Uterus (tissue), 4 donors: Measurements from ENCODE around the gene TRAT1. TPM values are rescaled to one million over a fixed set of nuclear protein-coding genes. Genes with fewer than 3 reads are reported as not detected.

Source experiments
- DNase-seq, 2 donors: peaks; one replicate each; pipeline ENCODE4 v3.0.0-alpha.2; 2019 to 2020
- H3K27ac ChIP-seq, 2 donors: fragments of 200-600 bp; sonication (generic); 1 replicate in 1 of 2; 2 replicates in 1 of 2; pipeline ENCODE4 v1.5.1; 2016 to 2018
- H3K27me3 ChIP-seq, 2 donors: fragments of 200-600 bp; sonication (generic); one replicate each; pipeline ENCODE4 v1.5.1; 2018 to 2019; ENCODE audit warnings: control low read depth in 1 of 2
- H3K36me3 ChIP-seq, 2 donors: fragments of 200-600 bp; sonication (generic); one replicate each; pipeline ENCODE4 v1.5.1; 2019; ENCODE audit warnings: control low read depth in 1 of 2
- H3K4me1 ChIP-seq, 2 donors: fragments of 200-600 bp; sonication (generic); one replicate each; pipeline ENCODE4 v1.5.1; 2018 to 2019; ENCODE audit warnings: control low read depth in 1 of 2
- H3K4me3 ChIP-seq, 2 donors: fragments of 200-600 bp; sonication (generic); 1 replicate in 1 of 2; 2 replicates in 1 of 2; pipeline ENCODE4 v1.5.1; 2018 to 2019; ENCODE audit warnings: mild to moderate bottlenecking in 1 of 2
- H3K9me3 ChIP-seq, 2 donors: fragments of 200-600 bp; sonication (generic); one replicate each; pipeline ENCODE4 v1.5.1; 2019; ENCODE audit warnings: control low read depth in 1 of 2
- CTCF ChIP-seq, 4 experiments: fragments of 200-600 bp in 2 of 4; fragments of 450-650 bp in 2 of 4; sonication (generic) in 2 of 4; IDR thresholded peaks; one replicate each; pipeline ENCODE4 v1.5.1; 2016 to 2019; ENCODE audit warnings: antibody characterized with exemption in 4 of 4, mild to moderate bottlenecking in 2 of 4, moderate library complexity in 1 of 4
- POLR2A ChIP-seq, 2 donors: fragments of 450-650 bp; IDR thresholded peaks; one replicate each; pipeline ENCODE4 v1.6.1; 2016; ENCODE audit warnings: antibody characterized with exemption in 2 of 2, mild to moderate bottlenecking in 1 of 2, moderate library complexity in 1 of 2
- intact Hi-C: fragments of 100-400 bp; cut with DNase I; formaldehyde crosslinking; loops from one replicate; pipeline ENCODE4 v1.15.1; 2023; ENCODE audit warnings: low total_unique reads
- total RNA-seq, 4 donors: library from RNA; depleted of rRNA in 3 of 4; stranded (reverse); fragments of >200 nt in 3 of 4; gene quantifications; one replicate each; pipeline versions ENCODE4 v1.1.0 to v1.2.4, GENCODE V29; 2014 to 2023
- donor health status: DM: yes; HTN: yes; CAD: no.

TRAT1 gene
- total RNA-seq, 4 donors from 2014 or later: 0.26 to 3.5 (median 0.35) TPM; not detected in 1

DNA sequence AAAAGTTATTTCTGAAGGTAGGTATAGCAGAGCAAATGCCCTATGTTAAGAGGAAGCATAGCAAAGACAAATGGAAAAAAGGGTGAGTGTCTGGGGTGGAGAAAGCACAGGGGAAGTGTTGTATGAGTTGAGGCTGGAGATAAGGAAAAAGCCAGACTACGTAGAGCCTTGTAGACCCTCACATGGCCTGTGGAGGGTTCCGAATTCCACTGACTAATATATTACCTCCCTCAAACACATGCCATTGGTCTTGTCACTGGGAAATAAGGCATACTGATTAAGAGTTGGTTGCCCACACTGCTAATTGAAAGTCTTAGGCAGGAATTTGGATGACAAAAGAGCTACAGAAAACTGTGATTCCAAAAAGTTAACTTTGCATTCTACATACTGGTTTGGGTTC, 65.2 kb downstream of the TRAT1 start:
- TF ChIP-seq POLR2A (IDR thresholded peaks at IDR 0.05): no peak
- no peak for TF ChIP-seq CTCF (IDR thresholded peaks at IDR 0.05)

DNA sequence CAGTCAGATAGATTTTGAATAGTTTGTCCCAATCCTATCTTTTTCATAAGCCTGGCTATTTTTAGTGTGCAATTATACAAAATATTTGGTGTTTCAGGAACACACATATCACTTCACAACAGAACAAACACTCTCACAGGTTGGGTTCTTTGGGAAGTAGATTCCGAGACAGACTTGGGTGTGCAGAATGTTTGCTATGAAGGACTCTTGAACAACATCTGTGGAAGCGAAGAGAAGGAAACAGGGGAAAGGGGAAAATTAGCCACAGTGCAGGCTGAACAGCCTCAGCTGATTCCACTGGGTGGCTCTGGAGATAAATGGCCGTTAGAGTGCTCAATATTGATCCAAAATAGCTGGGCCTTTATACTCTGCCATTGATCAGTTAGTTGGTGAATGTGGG, 69.2 kb downstream of the TRAT1 start:
- no peak for TF ChIP-seq POLR2A (IDR thresholded peaks at IDR 0.05)
- no peak for TF ChIP-seq CTCF (IDR thresholded peaks at IDR 0.05)
- no peaks in the 10 kb centered on the region for H3K9me3 ChIP-seq
- H3K27ac ChIP-seq: no peak overlapping the region
- no peaks in the 10 kb centered on the region for H3K27me3 ChIP-seq
- no peaks in the 10 kb centered on the region for H3K4me1 ChIP-seq
- no peak overlapping the region for H3K4me3 ChIP-seq
- intact Hi-C loops: no loop called here
- DNase-seq: no peak
- H3K36me3 ChIP-seq: no peaks in the 10 kb centered on the region

More for the DNA sequence above, 65.2 kb downstream of the TRAT1 start:
- Histone ChIP-seq H3K4me1 (no peaks in the 10 kb centered on the region), H3K27me3 (no peaks in the 10 kb centered on the region), H3K4me3 (no peak overlapping the region), H3K9me3 (no peaks in the 10 kb centered on the region), H3K27ac (no peak overlapping the region), H3K36me3 (no peaks in the 10 kb centered on the region)
- no peak for DNase-seq
- intact Hi-C loops: no loop called here

GRCh38 chr3:108894981-108895380, 72.4 kb downstream of the TRAT1 start:
- Histone ChIP-seq H3K4me1 (no peaks in the 10 kb centered on the region), H3K27ac (no peak overlapping the region), H3K27me3 (no peaks in the 10 kb centered on the region), H3K36me3 (no peaks in the 10 kb centered on the region), H3K4me3 (no peak overlapping the region), H3K9me3 (no peaks in the 10 kb centered on the region)
- DNase-seq: no peak
- TF ChIP-seq POLR2A (IDR thresholded peaks at IDR 0.05) (no peak), CTCF (IDR thresholded peaks at IDR 0.05) (no peak)
- intact Hi-C loops: no loop called here

DNA sequence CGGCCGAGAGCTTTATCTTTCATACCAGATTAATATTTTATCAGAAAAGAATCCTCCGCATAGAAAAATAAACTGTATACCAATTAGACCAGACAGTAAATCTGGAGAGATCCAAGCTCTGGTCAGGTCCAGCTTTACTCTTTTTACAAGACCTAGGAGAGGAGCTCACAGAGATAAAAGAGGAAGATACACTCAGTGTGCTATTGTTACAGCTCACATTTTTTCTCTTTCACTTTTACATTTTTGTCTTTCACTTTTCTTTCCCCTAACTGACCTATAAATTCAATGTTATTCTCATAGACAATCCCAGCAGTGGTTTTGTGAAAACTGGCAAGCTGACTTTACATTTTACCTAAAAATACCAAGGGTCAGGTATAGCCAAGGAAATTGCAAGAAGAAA, 75.3 kb downstream of the TRAT1 start:
- TF ChIP-seq CTCF (IDR thresholded peaks at IDR 0.05): no peak
- TF ChIP-seq POLR2A (IDR thresholded peaks at IDR 0.05): no peak
- H3K36me3 ChIP-seq: no peaks in the 10 kb centered on the region
- DNase-seq: no peak
- H3K27me3 ChIP-seq: no peaks in the 10 kb centered on the region
- H3K4me1 ChIP-seq: no peaks in the 10 kb centered on the region
- intact Hi-C loops: no loop called here
- no peak overlapping the region for H3K27ac ChIP-seq
- no peak overlapping the region for H3K4me3 ChIP-seq
- H3K9me3 ChIP-seq: no peaks in the 10 kb centered on the region

DNA sequence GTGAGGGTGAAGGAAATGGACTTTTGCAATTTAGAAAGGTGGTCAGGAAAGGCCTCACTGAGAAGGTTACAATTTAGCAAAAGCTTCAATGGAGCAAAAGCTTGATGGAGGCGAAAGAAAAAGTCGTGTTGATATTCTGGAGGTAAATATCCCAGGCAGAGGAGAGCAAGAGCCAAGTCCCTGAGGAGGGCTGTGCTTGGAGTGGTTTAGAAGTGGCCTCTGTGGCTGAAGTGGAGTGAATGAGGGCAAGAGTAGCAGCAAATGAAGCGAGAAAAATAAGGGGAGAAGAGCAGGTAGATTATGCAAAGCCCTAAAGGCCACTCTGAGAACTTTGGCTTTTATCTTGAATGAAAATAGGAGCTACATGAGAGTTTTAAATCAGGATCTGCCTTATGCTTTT, 76.9 kb downstream of the TRAT1 start:
- Histone ChIP-seq H3K4me3 (no peak overlapping the region), H3K4me1 (no peaks in the 10 kb centered on the region), H3K27me3 (no peaks in the 10 kb centered on the region), H3K36me3 (no peaks in the 10 kb centered on the region), H3K27ac (no peak overlapping the region), H3K9me3 (no peaks in the 10 kb centered on the region)
- DNase-seq: no peak
- no peak for TF ChIP-seq POLR2A (IDR thresholded peaks at IDR 0.05)
- no peak for TF ChIP-seq CTCF (IDR thresholded peaks at IDR 0.05)
- intact Hi-C loops: no loop called here

Other genes starting within 250 kb of the TRAT1 start
- gene CIP2A, start 233.3 kb upstream of the TRAT1 start, total RNA-seq: 10 to 100 TPM in 1 of 4 donors, 1 to 10 TPM in 2, not detected in 1; 3.3 to 31.5 (median 8.2) TPM
- gene DZIP3, start 233.1 kb upstream of the TRAT1 start, total RNA-seq: 10 to 100 TPM in 3 of 4 donors, 1 to 10 TPM in 1; 8.8 to 39.5 (median 25.7) TPM
- not detected for gene RETNLB, start 65.4 kb upstream of the TRAT1 start, total RNA-seq
- gene GUCA1C, start 131.1 kb downstream of the TRAT1 start, total RNA-seq: not detected